K562 (cell line): ENCODE data around the gene TGFBR2.

Experiments
- CTCF ChIP-seq, 3 experiments: IDR thresholded peaks in 2 of 3; conservative IDR thresholded peaks in 1 of 3; 2 replicates each; pipeline ENCODE4 v1.5.1; 2011 to 2012; ENCODE audit warnings: low read length in 3 of 3, mild to moderate bottlenecking in 3 of 3, control low read depth in 2 of 3, improper control_type of control experiment in 1 of 3, inconsistent platforms in 1 of 3, low read depth in 1 of 3, mixed read lengths in 1 of 3, moderate library complexity in 1 of 3; ENCODE audit not compliant: insufficient read depth in 2 of 3
- E2F4 ChIP-seq: sonication (generic); formaldehyde crosslinking; IDR thresholded peaks from 2 replicates; pipeline ENCODE4 v1.8.0; 2022; ENCODE audit warnings: mild to moderate bottlenecking, low read depth, missing genetic modification reagents
- EZH2 ChIP-seq: IDR thresholded peaks from 2 replicates; pipeline ENCODE4 v1.6.1; 2012; ENCODE audit warnings: low read depth, mild to moderate bottlenecking, inconsistent platforms, low read length, borderline replicate concordance
- FOXJ2 ChIP-seq: fragments of 200-800 bp; sonication (Bioruptor generic); IDR thresholded peaks from 2 replicates; pipeline ENCODE4 v1.6.1; 2016; ENCODE audit warnings: missing genetic modification characterization, missing compliant biosample characterization
- TBL1XR1 ChIP-seq, 2 experiments: IDR thresholded peaks; 2 replicates each; pipeline ENCODE4 v1.6.1; 2012; ENCODE audit warnings: improper control_type of control experiment in 2 of 2, low read length in 2 of 2, mild to moderate bottlenecking in 1 of 2

GRCh38 chr3:30643763-30644462, 37.5 kb downstream of the TGFBR2 start:
- TF ChIP-seq EZH2 (no peak), E2F4 (no peak), CTCF (IDR thresholded peaks at IDR 0.05 in 2 of 3, conservative IDR thresholded peaks at IDR 0.05 in 1 of 3; ENCODE audit: insufficient read depth in 2 of 3, low read depth in 1 of 3, low read length in 3 of 3) (no peak), FOXJ2 (tag) (no peak), TBL1XR1 (IDR thresholded peaks at IDR 0.05; ENCODE audit: low read length in 2 of 2) (no peak)
